Tibial nerve (tissue), 3 donors: ENCODE results near the gene NQO2.

ENCODE experiments used
- CTCF ChIP-seq, 5 experiments: fragments of 200-600 bp in 3 of 5; fragments of 450-650 bp in 2 of 5; sonication (generic) in 3 of 5; IDR thresholded peaks; one replicate each; pipeline ENCODE4 v1.5.1; 2016 to 2019; ENCODE audit warnings: antibody characterized with exemption in 5 of 5, mild to moderate bottlenecking in 3 of 5, moderate library complexity in 2 of 5
- POLR2A ChIP-seq, 2 donors: fragments of 450-650 bp; IDR thresholded peaks; one replicate each; pipeline ENCODE4 v1.6.1; 2017; ENCODE audit warnings: antibody characterized with exemption in 2 of 2, mild to moderate bottlenecking in 2 of 2, moderate library complexity in 2 of 2

- TF ChIP-seq CTCF (IDR thresholded peaks at IDR 0.05) (no peak), POLR2A (IDR thresholded peaks at IDR 0.05) (no peak)
Measured at GRCh38 chr6:2970034-2970685, 29.5 kb upstream of the NQO2 start.
